Daoy (cell line): ENCODE data around the gene FRS3. TPM values are rescaled to one million over a fixed set of nuclear protein-coding genes. Genes with fewer than 3 reads are reported as not detected.
A peak's percentile ranks its signal among the peaks of the same experiment; 100 is the strongest.
"Not testable (repeated sequence)": the region's sequence is repeated elsewhere in the genome, so short reads cannot be mapped to it uniquely, and the experiment has no call there.

Source experiments
- DNase-seq: peaks from one replicate; pipeline ENCODE4 v3.0.0-alpha.2; 2015; ENCODE audit warnings: low read depth
- total RNA-seq: library from RNA; depleted of rRNA; stranded (reverse); fragments of >200 nt; shearing (Covaris generic); gene quantifications from 2 replicates; pipeline ENCODE4 v1.2.3, GENCODE V29; 2014; rRNA removed

Gene FRS3, protein sequence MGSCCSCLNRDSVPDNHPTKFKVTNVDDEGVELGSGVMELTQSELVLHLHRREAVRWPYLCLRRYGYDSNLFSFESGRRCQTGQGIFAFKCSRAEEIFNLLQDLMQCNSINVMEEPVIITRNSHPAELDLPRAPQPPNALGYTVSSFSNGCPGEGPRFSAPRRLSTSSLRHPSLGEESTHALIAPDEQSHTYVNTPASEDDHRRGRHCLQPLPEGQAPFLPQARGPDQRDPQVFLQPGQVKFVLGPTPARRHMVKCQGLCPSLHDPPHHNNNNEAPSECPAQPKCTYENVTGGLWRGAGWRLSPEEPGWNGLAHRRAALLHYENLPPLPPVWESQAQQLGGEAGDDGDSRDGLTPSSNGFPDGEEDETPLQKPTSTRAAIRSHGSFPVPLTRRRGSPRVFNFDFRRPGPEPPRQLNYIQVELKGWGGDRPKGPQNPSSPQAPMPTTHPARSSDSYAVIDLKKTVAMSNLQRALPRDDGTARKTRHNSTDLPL
- 0.74 and 2.3 TPM in 2 replicates for total RNA-seq

DNA sequence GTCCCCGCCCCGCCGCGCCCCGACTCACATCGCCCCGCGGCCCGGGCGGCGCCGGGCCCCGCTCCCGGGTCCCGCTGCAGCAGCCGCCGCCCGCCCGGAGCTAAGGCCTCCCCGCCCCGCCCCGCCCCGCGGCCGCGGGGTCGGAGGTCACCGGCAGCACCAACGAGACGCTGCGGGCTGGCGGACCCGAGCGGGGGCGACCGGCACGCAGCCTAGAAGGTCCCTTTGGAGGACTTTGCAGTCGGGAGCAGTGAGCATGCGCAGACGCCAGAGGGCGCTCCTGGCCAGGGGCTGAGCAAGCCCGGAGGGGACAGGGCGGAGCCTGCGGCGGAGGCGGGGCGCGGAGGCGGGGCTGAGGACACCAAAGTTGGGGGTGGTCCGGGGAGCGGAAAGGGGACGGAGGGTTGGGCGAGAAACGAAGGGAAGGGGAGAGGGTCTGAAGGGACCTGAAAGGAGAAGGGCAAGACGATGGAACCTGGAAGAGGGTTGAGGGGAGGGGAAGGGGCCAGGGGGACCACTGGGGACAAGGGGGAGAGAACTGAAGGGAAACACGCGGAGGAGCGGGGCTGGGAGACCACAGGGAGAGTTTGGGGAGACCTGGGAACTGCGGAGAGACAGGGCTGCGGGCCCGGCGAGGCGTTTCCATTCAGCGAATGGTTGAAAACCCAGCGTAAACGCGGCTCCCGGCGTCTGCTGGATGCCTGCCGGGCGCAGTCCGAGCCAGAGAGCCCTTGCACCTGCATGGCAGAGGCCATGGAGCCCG, at the start of gene FRS3:
TSS of gene FRS3 (minus strand) at position 113 of the 763 bp plus-strand sequence. CDS start 2,913 bp downstream, outside the sequence.
- DNase-seq, result peak; percentile 97

DNA sequence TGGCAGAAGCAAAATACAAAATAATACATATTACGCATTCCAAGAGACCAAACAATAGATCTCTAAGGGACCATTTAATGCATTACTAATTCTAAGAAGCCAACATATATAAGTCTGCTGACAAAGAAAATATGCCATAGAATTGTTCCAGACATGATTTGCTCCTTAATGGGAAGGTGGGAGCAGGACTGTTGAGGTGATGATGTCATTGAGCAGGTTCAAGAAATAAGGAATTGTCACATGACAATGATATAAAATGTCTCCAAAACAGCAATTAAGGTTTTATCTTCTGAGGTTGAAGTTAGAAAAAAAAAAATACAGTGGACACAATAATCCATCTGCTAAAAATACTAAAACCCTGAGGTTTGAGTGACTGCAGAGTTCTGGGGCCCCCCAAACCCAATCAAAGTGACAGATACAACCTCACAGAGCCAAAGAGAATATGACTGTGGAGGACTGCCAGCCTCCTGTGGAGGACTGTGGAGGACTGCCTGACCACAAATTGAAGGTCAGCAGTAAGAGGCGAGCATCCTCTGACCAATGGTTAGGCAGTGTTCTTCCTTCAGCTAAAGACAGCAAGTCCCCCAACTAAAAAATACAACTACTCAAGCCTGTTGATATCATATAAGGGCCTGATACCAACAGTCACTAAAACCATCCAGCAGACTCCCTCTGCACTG, 46.8 kb upstream of the FRS3 start:
- no peak for DNase-seq

DNA sequence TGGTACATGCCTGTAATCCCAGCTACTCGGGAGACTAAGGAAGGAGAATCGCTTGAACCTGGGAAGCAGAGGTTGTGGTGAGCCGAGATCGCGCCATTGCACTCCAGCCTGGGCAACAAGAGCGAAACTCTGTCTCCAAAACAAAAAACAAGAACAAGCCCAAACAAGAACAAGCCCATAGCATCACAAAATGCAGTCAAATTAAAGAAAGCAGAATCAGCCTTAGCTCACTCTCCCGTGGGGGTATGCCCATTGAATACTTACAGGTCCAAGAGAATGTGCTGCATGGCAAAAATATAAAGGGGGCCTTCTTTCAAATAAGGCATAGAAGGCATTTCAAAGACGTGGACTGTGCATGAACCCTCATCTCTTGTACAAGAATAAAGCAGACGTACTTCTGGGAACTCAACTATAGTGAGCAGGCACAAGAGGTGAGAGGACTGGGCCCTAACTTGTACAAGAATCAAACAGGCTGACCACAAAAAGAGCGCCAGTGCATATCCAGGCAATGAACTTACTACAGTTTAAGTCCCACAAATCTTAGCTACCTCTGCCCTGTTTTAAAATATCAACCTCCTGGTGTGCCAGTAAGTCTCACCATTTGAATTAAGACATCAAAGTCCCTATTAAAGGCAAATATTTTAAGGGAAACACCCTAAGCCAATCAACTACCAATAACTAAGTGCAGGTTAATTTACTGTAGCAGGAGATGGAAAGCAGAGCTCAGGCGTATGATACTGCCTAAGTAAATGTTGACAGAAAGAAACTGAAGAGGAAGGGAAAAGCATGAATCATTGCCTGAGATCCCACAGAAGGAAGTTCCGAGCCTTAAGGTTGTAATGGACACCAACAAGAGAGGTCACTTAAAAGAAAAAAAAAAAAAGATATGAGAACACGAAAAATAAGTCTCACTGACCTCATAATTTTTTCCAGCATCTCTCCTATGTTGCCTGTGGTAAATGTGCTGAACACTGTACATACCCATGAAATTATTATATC, 45.2 kb upstream of the FRS3 start:
- DNase-seq, result peak; percentile 67

DNA sequence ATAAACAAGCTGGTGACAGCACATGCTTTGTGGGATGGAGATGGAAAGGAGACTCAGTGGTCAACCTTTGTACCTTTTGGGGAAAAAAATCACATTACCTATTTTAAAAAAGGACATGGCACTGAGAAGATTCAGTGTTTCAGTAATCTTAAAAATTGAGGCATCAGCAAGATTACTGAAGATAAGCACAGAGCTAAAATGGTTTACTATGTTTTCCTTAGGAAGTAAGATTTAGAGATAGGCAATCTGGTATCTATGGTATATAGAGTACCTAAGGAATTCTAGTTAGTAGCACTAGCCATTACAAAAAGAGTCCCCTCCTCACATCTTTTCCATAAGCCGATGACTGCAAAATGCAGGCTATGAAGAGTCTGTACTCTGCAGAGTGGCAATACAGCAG, 43.5 kb upstream of the FRS3 start:
- no peak for DNase-seq

DNA sequence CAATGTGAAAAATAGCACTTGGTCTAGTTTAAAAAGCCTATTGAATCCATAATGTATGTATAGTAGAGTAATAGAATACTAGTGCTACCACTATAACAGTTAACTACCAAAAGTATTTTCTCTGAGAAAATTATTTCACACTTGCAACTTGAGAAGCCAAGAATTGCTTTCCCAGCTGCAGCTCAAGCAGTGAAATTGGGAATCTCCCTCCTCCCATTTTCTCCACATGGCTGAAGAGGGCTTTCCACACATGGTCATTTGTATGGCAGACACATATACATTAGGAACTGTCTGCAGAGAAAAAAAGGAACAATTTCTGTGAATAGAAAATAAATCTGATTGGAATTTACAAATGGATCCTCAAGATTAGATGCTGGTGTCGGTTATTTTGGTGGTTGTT, 42.3 kb upstream of the FRS3 start:
- no peak for DNase-seq

DNA sequence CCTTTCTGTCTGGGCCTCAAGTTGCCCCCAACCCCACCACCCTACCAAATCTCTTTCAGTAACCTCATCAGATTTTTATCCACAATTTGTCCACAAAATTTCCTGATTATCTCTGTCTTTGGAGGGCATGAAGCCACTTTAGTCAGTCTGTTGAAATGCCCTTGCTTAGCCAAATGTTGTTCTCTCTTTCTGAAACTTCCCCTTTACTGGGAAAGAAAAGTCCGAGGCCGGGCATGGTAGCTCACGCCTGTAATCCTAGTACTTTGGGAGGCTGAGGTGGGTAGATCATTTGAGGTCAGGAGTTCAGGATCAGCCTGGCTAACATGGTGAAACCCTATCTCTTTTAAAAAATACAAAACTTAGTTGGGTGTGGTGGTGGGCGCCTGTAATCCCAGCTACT, 41.6 kb upstream of the FRS3 start:
- DNase-seq, result no peak

DNA sequence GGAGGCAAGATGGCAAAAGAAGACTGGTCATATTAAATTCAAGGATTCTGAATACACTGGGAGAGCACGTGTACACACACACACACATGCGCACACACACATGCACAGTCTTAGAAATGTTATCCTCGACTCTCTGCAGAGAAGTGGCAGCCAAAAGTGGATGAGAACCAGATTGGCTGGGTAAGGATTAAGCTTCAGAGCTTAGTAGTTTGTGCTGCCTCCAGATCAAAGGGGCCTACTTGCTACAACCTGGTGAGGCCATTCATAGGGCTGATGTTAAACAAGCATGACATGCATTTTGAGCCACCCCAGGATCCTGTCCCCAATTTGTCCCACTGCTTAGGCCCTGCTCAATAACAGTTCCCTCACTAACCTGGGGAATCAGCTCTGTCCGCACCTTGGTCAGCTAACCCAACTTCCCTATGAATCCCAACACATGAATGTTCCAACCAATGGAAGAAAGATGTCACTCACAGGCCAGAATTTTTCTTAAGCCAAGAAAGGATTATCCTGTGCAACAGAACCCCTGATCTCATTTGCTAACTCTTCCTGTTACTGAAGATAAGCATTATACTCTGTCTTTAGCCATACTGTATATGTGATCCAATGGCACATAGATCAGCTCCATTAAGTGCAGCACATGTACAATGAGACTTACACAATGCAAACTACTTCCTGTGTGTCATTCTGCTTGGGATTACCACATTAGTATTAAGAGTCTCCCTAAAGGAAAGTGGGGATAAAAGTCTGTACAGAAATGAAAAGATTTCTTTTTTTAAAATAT, 38.8 kb upstream of the FRS3 start:
- DNase-seq, result no peak

DNA sequence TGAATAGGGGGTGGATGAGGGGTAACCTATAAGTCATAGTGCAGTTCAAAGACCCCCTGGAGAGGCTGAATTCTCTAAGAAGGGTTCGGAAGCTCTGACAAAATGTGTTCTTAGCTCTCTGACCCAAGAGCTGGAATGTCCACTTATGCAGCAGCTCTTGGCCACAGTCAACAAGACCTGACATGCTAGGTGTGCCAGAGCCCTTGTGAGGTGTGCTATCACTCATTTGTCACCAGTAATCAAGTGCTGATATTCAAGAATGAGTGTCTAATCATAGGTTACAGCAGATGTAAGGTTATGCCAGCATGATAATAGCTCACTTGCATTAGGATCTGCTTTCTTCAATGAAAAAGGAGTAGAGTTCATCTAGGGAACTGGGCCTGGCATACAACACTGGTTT, 35.9 kb upstream of the FRS3 start:
- DNase-seq, result no peak

DNA sequence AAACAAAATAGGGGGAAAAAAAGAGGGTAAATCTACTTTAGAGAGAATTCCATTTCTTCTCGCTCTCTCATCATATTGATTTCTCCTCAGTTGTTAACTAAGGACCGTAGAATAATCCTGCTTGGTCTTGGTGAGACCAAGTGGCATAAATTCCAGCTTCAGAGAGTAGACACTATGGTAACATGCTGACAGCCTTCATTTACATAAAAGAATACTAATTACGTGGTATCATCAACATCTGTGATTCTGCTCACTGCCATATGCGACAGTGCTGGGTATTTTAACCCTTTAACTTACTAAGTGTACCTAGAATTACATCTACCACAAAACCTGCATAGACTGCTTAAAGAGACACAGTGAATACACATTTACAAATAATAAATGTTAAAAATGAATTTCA, 34.9 kb upstream of the FRS3 start:
- DNase-seq, result no peak

DNA sequence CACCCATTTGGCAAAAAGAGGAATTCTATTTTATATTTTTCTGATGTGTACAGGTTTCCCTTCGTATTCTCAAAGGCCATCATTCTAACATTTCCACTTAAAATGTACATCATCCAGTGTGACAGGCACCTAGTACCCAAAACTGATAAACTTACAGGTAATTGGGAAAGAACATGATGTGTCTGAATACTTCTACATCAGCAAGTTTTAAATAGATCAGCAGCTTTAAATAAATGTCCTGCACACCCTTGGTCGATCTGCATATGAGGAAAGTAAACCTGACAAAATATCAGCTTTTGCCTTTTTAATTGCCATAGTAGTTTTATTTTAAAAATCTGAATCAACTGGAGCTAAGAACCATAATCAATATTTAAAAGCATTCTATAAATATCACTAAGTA, 34.3 kb upstream of the FRS3 start:
- no peak for DNase-seq

DNA sequence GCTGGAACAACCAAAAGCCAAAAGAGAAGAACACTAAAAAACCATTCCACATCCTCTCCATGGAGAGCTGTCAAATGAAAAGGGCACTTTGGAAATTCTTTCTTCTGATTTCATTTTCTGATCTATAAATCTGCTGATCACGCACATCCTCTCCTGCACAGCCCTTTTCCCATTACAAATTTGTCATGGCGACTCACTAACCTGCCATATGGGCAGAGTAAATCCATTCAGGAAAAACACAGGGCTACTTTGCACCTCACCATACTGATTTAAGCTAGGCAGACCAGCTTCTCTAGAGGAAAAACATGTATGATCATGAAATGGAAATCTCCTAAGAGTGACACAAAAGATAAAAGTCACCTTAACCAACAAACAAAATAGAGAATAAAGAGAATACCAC, 33.8 kb upstream of the FRS3 start:
- no peak for DNase-seq

DNA sequence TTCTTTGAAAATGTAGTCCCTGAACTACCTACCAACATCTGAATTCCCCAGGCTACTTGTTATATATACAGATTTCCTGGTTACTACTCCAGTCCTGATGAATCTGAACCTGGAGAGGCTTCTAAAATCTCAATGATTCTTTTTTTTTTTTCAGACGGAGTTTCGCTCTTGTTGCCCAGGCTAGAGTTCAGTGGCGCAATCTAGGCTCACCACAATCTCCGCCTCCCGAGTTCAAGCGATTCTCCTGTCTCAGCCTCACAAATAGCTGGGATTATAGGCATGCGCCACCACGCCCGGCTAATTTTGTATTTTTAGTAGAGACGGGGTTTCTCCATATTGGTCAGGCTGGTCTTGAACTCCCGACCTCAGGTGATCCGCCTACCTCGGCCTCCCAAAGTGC, 32.2 kb upstream of the FRS3 start:
- DNase-seq, result not testable (repeated sequence)

DNA sequence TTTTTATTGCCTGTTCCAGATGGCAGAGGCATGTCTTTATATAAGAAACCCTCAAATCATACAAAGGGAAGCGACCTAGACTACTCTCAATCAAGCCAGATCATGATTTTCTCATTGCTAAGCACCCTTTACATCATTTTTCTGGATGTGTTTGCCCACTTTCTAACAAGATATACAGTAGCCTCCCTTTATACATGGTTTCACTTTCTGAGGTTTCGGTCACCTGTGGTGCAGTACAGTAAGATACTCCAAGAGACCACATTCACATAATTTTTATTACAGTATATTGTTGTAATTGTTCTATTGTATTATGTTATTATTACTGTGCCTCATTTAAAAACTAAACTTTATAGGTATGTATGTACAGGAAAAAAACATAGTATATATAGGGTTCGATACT, 31.4 kb upstream of the FRS3 start:
- no peak for DNase-seq

DNA sequence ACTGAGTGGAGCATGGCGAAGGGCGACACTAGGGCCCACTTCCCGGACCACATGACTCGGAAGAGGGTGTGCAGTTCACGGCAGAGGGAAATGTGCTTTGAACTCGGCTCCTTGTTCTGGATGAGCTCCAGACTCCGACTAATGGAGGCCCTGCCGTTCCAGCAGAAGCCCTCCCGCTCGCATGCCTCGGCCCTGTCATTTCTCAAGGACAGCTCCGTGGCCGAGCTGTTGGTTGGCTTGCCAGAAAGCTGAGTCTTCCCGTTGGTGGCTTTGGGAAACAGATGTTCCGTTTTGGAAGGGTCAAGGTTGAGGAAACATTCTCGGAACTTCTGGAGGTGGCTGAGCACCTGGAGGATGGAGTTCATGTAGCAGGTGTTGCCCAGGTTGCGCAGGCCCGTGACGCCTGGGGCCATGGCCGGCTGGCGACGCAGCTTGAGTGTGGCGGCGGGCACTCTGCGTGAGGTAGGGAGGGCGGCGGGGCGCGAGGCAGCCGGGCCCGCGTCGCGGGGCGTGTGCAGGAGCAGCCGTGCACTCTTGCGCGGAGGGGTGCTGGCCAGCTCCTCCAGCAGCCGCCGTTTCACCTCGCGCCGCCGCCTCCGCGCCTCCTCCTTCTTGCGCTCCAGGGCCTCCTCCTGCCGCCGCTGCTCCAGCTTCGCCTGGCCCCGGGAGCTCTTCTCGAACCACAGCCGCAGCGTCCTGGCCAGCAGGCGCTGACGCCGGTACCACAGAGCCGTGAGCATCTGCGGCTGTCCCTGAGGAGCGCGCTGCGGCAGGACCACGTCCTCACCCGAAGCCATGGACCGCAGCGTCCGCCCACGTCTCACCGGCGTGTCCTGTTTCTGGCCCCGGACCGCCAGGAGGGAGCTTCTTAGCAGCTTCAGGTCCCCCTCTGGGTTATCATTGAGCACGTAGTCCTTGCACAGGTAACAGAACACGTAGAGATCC, 26.4 kb upstream of the FRS3 start:
- no peak for DNase-seq

DNA sequence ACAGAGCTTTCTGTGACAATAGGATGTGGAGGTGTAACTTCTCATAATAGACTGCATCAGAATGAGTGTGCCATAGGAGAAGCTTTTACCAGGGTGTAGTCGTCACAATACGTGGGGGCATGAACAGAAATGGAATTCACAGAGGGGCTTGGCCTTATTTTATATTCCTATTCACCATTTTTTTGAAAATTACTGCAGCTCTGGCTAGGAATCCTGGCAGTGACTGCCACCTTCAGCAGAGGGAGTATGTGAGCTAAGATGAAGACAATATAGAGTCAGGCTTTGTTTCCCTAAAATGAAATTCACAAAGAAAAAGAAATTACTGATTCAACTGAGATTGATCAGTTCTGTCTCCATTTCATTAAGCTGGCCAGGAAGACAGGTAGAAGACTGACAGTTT, 21.7 kb upstream of the FRS3 start:
- DNase-seq, result no peak

DNA sequence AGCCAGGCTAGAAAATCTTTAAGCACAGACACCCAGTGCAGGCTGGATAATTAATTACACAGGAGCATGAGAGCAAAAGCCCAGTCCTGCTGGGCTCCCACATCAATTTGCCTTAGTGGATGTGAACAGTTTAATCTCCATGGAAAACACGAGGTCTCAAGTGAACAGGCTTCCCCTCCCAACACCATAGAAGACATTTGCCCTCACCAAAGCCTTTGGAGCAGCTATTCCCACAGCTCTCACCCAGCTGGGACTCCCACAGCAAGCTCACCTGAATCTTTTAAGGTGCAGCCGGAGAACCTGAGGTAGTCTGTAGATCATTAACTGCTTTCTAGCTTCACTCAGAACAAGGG, 19.8 kb upstream of the FRS3 start:
- DNase-seq, result no peak

DNA sequence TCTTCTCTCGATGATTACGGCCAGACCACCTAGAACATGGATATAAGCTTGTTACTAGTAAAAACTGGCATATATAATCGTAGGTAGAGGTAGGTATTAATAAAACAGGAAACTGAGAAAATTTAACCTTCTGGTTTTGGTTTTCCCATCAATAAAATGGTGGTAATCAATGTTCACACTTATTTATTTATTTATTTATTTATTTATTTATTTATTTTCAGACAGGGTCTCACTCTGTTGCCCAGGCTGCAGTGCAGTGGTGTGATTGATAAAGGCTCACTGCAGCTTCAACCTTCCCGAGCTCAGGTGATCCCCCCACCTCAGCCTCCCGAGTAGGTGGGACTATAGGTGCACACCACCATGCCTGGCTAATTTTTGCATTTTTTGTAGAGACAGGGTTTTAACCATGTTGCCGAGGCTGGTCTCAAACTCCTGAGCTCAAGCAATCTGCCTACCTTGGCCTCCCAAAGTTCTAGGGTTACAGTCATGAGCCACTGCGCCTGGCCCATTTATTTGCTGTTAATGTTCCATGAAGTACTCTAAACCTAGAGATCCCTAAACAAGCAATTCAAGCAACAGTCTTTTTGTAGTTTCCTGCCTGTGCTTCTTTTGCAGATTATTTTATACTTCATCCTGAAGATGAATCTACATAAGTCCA, 19.3 kb upstream of the FRS3 start:
- no peak for DNase-seq

DNA sequence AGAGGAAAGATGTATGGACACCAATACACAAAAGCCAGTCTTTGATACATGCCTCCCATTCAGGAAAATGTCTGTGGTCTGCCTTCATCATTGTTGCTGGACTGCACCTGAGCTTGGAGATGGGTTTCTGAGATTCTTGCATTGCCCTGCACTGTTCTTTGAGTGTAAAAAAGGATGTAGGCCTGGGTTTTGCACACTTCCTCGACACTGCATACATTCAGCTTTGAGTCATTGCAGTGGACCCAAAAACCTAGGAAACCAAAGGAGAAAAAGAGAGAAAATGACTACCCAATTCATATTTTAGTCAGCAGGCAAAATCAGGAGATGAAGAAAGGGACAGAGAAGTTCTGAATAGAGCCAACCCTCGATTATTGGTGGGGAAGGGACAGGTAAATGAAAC, 16.8 kb upstream of the FRS3 start:
- DNase-seq, result no peak

DNA sequence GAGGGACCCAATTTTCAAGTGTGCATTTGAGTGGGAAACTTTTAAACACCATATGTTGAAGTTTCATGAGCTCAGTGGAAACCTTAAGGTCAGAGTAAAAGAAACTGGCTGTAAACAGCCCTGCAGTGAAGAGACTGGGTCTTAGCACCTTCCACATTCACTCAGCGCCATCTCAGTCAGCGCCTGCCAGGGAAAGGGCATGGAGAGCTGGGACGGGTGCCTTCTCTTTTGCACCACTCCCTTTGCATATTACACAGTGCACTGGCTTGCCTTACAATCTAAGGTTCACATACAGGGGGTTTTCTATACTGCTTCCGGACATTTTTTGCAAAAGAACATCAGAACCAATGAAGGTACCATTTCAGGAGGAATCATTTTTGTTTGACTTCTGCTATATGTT, 12.3 kb upstream of the FRS3 start:
- DNase-seq, result no peak
